ENCODE measurements around the gene HJV. TPM values are rescaled to one million over a fixed set of nuclear protein-coding genes. Genes with fewer than 3 reads are reported as not detected.

Gene HJV
- total RNA-seq, 1 donor from 2014 or later, result not detected

DNA sequence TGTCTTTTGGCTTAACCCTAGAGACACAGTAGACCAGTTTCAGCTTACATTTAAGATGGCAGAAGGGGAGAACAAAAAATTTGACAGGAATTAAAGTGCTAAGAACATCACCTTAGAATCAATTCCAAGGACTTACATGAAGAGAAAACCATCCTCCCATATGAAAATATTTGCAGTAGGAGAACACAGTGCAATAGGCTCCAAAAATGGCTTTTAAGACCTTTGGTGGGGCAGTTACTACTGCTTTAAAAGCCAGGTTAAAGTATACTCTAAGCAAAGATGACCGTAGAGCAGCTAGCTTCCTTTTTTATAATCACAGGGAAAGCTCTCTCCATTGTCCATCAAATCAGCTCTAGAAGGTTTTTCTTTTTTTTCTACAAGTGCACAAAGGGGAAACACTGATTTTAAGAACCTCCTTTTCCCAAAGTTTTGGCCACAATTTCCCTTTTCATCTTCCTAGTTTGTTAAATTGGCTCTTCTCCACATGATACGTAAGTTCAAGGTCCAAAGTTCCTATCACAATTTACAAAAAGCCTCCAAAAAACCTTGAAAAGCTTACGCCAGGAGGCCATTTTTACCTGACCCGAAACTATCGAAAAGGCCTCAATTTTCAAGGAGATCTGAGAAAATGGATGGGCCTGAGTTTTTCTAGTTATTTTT is 28.4 kb downstream of the HJV start:
- no peak for DNase-seq (ENCODE audit: low read depth in 2 of 2)

DNA sequence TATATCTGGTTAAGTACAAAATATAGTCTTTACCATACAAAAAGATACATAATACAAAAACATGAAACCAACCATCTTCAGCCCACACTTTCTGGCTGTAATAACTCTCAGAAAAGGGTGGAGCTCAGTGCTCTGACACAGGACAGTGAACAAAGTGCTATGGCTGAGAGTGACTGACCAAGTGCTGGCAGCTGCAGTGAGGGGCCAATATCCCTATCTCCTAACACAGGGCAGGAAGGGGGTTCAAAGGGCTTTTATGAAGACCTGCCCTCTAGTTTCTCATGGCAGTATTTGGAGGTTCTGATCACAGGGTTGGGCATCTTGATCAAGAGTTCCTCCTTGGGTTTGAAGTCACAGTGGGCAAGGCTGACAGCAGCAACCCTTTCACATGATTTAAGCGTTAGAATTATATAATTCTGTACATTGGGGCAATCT is 29.0 kb downstream of the HJV start:
- no peak for DNase-seq (ENCODE audit: low read depth in 2 of 2)

DNA sequence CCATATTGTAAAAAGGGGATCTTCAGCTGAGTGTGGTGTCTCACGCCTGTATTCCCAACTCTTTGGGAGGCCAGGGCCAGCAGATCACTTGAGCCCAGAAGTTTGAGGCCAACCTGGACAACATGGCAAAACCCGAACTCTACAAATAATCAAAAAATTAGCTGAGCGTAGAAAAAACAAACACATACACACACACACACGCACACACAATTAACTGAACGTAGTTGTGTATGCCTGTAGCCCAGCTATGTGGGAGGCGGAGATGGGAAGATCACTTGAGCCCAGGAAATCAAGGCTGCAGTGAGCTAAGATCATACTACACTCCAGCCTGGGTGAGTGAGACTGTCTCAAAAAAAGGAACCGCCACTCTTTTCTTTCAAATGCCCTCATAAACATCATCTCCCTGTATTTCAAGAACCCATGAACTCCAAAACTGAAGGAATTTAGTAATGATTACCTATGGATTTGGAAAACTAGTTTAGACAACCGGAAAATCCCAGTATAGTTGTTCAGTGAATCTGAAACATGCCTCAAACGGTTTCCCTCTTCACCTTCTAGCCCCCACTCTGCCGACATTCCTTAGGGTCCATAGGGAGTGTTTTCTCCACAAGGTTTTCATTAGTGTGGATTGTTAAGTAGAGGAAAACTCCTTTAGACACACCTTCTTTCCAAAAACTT is 29.7 kb downstream of the HJV start:
- no peak for DNase-seq (ENCODE audit: low read depth in 2 of 2)

DNA sequence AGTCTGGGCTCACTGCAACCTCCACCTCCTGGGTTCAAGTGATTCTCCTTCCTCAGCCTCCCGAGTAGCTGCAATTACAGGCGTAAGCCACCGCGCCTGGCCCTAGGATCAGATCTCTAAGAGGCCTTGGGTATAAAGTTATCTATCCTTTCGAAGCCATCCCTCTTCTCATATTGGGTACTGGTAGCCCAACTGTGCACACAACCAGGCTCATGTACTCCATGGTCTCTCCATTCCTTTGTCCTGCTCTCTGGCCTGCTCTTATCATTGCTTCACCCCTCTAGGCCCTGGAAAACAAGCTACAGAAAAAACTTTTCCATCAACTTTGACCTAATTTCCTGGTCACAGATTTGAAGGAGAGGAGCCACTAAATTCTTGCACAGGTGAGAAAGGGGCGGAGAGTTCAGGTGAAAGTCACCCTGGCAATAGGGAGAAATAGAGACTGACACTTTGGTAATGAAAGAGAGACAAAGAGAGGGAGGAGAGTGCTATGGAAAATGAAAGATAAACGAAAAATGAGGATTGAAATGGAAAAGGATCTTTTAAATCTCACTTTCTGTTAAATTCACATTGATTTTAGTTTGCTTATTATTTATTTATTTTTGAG is 31.2 kb downstream of the HJV start:
- no peak for DNase-seq (ENCODE audit: low read depth in 2 of 2)

DNA sequence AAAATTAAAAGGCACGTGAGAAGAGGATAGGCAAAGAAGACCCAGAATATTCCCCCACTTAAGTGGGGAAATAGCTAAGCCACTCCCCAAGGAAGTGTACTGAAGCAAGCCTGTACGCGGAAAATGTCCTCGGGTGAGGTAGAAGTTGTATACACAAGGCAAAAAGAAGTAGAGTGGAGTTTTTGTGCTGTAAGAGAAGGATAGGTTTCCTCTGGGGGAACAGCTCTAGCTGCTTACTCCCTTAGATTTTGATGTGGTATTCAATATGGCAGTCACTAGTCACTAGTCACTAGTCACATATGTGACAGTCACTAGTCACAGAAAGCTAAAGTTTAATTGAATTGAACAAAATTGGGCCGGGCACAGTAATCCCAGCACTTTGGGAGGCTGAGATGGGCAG is 32.8 kb downstream of the HJV start:
- DNase-seq (ENCODE audit: low read depth in 2 of 2), result no peak

DNA sequence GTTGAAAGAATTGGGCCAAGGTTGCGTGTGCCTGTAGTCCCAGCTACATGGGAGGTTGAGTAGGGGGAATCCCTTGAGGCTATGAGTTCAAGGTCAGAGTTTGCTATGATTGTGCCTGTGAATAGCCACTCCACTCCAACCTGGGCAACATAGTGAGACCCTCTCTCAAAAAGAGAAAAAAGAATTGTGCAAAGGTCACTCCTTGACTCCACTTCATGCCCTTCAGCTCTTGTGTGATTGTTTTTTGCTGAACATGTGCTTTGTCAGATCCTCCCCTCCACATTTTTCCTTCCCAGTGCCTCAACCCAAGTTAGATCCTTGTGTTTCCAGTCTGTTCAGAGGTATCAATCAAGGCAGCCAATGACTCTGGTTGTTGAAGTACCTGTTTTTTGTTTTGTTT is 33.6 kb downstream of the HJV start:
- DNase-seq (ENCODE audit: low read depth in 2 of 2), result no peak

DNA sequence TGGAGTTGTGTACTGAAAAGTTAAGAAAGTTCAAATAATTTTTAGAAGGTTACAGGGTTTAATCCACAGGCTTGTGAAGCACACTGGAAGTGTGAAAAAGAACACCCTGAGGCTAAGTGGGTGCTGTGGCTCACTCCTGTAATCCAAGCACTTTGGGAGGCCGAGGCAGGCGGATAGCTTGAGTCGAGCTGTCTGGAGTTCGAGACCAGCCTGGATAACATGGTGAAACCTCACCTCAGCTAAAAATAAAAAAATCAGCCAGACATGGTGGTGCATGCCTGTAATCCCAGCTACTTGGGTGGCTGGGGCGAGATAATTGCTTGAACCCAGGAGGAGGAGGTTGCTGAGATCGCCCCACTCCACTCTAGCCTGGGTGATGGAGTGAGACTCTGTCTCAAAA is 35.0 kb downstream of the HJV start:
- no peak for DNase-seq (ENCODE audit: low read depth in 2 of 2)

DNA sequence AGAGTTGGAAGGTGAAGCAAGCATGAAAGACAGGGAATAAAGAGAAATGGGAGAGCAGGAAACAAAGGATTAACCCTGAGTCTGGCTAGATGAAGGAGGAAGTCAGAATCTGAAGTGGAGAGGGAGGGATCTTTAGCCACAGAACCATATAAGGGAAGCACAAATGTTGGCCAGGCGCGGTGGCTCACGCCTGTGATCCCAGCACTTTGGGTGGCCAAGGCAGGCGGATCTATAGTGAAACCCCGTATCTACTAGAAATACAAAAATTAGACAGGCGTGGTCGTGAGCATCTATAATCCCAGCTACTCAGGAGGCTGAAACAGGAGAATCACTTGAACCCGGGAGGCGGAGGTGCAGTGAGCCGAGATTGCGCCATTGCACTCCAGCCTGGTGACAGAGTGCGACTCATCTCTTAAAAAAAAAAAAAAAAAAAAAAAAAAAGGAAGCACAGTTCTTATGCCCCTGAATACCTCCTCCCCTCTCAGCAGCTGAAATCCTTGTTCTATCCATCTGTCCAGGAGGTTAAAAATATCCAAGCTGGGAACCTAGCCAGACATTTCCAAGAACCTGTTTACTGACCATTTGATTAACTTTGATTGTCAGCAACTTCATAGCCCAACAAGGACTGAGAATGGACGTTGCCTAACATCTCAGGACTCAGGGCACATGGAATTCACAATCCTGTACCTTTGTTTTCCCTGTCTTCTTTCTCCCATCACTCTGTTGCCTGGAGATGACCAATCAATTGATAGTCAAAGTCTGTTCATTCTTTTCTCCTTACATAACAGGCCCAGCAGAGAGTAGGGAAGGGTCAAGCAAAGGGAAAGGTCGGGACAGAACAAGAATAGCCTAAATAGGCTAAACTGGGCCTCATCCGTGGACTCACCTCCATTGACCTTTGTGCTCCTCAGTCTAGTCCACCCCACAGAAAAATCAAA is 35.8 kb downstream of the HJV start:
- no peak for DNase-seq (ENCODE audit: low read depth in 2 of 2)

DNA sequence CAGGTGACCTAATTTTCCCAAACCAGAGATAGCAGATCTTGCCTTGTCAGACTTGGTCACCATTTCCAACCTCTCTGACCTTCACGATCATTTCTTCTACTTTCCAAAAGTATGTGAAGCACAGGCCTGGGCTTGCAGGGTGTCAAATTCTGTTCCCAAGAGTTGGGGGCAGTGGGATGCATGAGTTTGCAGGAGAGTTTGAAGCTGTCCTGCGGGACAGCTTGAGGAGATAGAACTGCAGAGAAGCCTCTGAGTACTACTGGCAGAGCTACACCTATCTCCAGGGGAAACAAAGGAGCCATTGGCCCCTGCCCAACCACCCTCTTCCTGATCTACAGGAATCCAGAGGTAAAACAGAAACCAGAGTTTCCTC is 36.4 kb downstream of the HJV start:
- no peak for DNase-seq (ENCODE audit: low read depth in 2 of 2)

DNA sequence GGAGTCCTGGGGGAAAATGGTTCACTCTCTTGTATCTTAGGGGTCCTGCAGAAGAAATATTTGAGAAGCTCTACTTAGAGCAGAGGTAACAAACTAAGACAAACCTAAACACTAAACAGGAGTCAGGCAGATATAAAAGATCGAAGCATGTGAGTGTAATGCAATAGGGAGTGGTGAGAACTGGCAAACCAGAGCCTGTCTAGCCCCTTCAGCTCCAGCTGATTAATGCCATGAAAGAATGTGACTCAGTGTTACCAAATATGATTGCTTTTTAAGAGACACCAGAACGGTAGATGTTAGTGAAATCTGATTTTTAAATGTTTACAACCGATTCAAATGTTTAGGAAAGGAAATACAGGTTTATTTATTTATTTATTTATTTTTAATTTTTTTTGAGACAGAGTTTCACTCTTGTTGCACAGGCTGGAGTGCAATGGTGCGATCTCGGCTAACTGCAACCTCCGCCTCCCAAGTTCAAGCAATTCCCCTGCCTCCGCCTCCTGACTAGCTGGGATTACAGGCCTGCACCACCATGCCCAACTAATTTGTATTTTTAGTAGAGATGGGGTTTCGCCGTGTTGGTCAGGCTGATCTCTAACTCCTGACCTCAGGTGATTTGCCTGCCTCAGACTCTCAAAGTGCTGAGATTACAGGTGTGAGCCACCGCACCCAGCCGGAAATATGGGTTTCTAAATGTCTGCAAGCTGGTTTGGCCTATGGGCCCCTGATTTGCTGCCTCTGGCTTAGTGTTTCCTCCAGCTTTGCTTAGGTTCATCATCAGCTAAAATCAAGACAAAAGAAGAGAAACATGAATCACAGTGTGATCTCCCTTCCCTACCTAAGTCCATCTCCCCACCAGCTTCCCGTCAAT is 37.3 kb downstream of the HJV start:
- no peak for DNase-seq (ENCODE audit: low read depth in 2 of 2)

DNA sequence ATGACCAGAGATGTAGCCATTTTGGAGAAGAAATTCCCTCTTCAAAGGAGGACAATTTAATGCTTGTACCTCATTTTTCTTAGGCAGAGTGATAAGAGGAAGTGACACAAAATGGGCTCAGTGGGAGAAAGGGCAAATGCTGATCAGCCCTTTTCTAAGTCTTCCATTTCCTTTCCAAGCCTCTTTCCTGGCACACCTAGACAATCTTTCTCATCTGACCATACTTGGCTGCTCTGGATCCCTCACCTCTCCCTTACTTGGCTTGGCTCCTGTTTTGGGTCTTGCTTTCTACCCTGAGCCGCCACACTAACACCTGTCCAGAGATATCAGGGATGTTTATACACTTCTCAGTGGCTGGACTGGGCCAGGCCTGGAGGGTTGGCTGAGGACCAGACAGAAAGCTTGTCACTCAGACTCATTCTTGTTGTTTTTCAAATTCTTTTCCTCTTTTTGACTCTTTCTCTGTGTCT is 38.3 kb downstream of the HJV start:
- peak in 1 of 2 donors; percentile 53 for DNase-seq (ENCODE audit: low read depth in 2 of 2)

DNA sequence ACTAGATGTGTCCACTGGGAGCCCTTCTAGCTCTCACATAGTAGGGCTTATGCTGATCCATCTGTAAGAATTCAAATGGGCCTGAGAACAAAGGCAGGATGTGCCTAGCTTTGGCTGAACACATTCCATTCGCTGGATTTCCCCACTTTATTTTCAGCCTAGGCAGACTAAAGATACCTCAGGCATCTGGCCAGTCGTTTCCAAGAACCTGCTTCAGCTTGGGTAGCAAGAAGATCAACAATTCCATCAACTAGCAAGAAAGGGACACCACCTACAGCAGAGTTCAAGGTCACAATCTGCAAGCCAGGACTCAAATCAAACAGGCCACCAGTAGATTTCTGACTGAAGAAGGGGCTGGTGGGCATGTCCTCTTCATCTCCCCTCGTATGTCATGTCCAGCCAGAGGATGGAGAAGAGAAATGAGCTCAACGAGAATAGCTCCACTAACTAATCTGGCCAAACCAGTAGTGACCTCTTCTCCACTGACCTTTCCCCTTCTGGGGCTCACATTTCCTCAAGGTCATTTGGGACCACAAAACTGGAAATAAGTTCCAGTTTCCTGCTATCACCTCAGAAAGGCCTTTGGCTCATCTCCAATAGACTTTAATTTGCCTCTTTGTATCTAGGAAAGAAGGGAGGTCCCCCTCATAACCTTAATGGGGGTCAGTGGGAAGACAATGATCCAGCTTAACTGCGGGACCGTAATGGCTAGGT is 39.4 kb downstream of the HJV start:
- peak; percentile 62 to 75 for DNase-seq (ENCODE audit: low read depth in 2 of 2)

DNA sequence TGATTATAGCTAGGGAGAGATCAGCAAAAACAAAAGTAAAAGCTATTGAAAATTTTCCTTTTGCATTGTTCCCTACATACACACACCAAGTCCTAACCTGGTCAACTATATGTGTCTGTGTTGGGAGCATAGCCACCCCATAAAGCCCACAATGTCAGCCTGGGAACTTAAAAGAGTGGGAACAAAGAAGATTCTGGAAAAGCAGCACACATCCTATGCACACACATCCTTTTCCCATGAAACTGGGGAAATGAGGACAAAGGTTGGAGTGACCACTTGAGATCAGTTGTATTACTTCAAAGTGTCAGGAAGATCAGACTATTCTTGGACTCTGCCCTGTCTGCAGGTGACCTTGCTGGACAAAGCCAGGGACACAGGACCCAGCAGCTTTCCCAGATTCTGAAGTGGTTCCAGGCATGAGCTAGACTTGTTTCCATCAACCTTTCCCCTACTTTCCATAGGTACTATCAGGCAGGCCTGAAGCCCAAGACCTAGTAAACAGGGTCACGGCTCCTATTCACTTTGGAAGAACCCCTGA is 41.0 kb downstream of the HJV start:
- DNase-seq (ENCODE audit: low read depth in 2 of 2), result peak in 1 of 2 donors; percentile 74

DNA sequence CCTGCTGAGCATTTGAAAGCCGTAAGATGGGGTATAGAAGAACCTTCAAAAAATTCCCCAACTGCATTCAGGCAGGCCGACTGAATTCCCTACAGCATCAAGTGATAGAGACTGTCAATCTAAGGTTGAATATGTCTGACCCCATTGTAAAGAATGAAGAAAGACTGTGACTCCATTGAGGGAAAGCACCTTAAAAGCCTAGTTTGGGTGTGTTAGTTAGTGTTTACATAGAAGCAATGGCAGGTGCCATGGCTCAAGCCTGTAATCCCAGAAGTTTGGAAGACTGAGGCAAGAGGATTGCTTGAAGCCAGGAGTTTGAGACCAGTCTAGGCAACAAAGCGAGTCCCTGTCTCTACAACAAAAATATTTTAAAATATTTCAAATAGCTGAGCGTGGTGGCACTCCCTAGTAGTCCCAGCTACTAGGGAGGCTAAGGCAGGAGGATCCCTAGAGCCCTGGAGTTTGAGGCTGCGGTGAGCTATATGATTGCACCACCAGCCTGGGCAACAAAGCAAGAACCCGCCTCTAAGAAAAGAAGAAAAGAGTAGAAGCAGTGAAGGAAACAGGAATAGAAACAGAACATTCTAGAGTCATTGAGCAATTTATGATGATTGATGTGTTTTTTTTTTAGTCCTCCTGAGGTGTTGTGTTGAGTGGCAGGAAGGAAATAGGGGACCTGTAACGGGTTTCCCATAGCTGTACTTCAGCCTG is 41.6 kb downstream of the HJV start:
- DNase-seq (ENCODE audit: low read depth in 2 of 2), result peak in 1 of 2 donors; percentile 79

DNA sequence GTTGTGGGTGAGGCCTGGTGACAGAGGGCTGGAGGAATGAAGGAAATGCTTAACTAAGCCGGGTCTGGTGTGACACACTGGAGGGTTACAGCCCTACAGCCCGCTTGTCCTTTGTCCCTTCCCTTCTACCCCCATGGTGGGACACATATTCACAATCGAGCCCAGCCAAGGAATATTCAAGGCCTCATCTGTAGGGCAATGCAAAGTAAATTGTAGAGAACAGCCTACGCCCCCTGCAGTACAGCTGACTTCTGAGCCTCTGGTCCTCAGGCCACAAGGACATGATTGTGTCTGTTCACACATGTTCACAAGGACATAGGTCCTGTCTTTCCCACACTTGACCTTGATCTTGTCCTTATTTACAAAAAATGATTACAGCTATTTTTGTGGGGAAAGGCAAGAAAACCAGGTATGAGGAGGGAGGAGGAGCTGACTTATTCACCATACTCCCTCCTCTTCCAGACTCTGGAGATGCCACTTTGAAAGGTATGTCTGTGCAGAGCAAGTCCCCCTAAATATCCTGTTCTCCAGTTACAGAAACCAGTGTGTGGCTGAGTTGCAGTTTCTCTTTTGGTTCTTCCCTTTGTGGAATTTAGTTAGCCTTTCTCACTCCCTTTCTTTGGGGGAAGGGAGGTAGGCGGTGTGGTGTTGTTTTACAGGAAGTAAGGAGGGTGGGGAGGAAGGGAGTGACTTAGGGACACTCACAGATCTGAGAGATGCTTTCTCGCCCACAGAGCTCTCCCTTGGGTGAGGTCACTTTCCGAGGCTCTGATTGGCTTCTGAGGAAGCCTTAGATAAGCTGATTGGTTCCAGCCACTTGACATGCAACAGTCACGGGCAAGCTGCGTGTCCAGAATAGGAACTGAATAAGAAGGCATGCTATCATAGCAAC is 42.4 kb downstream of the HJV start:
- DNase-seq (ENCODE audit: low read depth in 2 of 2), result peak; percentile 89 to 99

DNA sequence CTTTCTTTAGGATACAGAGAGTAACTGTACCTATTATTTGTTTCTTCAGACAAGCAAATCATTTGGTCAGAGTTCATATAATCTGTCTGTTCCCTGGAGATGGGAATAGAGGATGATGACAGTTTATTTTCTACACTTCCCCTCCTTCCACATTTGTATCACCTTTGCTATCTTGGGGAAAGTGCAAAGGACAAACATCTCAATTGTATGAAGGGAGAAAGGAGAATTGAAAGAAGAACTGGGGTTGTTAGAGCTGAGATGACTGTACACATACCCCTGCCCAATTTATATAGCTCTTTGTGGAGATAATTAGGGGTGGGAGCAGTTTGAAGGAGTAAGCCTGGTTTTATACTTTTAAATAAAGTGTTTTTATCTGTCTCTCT is 43.1 kb downstream of the HJV start:
- no peak for DNase-seq (ENCODE audit: low read depth in 2 of 2)

DNA sequence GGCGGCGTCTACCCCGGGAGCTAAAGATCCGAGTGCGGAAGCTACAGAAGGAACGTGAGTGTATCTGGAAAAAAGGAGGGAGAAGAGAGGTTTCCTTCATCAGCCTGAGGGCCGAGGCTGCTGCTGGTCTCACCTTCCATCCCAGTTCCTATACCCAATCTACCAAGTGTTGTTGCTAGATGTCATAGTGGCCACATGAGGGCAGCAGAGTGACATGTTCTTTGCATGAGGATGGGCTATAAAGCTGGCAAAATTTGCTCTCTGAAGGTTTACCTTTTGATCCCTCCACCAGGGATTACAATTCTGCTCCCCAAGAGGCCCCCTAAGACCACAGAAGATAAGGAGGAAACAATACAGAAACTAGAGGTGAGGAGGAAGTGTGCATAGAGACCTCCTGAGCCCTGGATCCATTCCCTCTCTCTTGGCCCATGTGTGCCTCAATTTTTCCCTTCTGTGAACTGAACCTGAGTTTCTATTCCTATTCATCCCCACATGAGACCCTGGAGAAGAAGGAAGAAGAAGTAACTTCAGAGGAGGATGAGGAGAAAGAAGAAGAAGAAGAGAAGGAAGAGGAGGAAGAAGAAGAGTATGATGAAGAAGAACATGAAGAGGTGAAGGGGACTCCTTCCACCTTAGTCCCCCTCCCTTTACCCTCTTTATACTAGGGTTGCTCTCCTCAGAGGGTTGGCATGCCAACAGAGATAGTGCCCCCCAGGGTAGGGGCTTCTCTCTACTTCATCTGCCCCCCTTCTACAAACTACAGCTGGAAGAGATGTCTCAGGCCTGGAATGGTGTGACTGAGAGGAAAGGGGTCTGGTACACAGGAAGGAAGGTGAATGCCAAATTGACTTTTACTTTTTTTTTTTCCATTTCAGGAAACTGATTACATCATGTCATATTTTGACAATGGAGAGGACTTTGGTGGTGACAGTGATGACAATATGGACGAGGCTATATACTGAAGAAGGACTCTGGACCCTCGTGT is 43.8 kb downstream of the HJV start:
- peak; percentile 85 to 93 for DNase-seq (ENCODE audit: low read depth in 2 of 2)
